ENCODE data around the gene VWF. TPM values are rescaled to one million over a fixed set of nuclear protein-coding genes. Genes with fewer than 3 reads are reported as not detected.

The VWF gene
- total RNA-seq, 2 experiments from 2014 or later: not detected

GRCh38 chr12:5941907-5942306 is 182.6 kb downstream of the VWF start:
- DNase-seq: no peak
- no peak overlapping the region for H3K27ac Mint-ChIP-seq
- no peaks in the 10 kb centered on the region for H3K36me3 Mint-ChIP-seq (ENCODE audit: low read depth)
- peaks cover 55% of the 10 kb centered on the region for H3K27me3 Mint-ChIP-seq
- ChIA-PET CTCF (interaction anchor here (0.7 kb wide), 1 partner anchor 47 kb away, joined by 3 read pairs; no protein-coding TSS in a partner anchor), POLR2A (no interaction called here)
- no peaks in the 10 kb centered on the region for H3K9me3 Mint-ChIP-seq
- H3K4me3 Mint-ChIP-seq: no peak overlapping the region
- peaks cover 2% of the 10 kb centered on the region for H3K4me1 Mint-ChIP-seq

DNA sequence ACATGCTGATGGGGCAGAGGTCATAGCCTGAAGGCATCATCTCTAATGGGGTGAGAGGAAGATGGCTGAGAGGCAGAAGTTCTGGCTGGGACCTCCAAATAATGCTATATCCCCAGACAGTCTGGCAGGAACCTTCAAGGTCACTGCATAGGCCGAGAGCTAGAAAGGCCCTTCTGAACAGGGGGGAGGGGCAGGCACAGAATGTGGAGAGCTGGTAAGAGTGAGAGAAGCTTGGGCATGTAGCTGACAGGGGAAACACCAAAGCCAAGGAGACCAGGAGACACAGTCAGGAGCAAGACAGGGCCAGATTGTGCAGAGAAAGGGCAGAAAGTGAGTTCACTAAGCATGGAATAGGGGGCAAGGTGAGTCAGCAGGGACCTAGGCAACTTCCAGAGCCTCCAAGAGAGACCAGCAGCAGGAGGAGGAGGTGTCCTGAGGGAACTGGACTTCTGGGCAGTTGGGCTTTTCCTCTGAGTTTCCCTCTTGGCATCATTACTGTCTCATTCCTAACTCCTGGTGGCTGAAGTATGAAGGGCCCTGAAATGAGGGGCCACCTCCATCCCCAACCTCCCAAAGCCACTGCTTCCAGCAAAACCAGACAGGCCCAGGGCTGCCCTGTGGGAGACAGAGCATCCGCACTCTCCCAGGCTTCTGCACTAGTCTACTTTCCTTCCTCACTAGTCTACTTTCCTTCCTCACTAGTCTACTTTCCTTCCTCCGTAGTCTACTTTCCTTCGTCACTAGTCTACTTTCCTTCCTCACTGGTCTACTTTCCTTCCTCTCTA is 196.5 kb downstream of the VWF start:
- DNase-seq: no peak
- Mint-ChIP-seq H3K27ac (no peak overlapping the region), H3K4me1 (no peaks in the 10 kb centered on the region), H3K9me3 (peaks cover 15% of the 10 kb centered on the region), H3K36me3 (ENCODE audit: low read depth) (no peaks in the 10 kb centered on the region), H3K27me3 (no peaks in the 10 kb centered on the region), H3K4me3 (no peak overlapping the region)
- CTCF ChIA-PET: no interaction called here
- POLR2A ChIA-PET: no interaction called here

- DNase-seq: no peak
- Mint-ChIP-seq H3K27me3 (no peaks in the 10 kb centered on the region), H3K27ac (no peak overlapping the region), H3K9me3 (peaks cover 10% of the 10 kb centered on the region), H3K4me3 (no peak overlapping the region), H3K4me1 (no peaks in the 10 kb centered on the region), H3K36me3 (ENCODE audit: low read depth) (no peaks in the 10 kb centered on the region)
- ChIA-PET CTCF (no interaction called here), POLR2A (no interaction called here)
Observed at GRCh38 chr12:5925646-5926045, 198.8 kb downstream of the VWF start.

DNA sequence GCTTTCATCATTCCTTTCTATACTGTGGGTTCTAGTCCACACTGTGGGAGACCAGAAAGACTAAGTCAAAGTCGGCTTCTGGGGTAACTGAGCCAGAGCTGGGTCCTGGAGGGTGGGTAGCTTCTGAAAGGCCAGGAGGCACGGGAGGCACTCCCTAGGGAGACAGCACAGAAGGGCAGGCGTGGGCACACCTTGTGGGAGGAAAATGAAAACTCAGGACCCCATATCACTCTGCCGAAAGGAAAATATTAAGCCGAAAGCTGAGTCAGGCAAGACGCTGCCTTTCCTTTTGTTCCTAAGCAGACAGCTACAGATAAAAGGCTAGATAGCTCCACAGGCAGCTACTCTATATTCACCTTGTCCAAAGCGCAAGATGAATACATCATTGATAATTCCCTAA is 200.1 kb downstream of the VWF start:
- ChIA-PET CTCF (no interaction called here), POLR2A (no interaction called here)
- Mint-ChIP-seq H3K27me3 (no peaks in the 10 kb centered on the region), H3K9me3 (peaks cover 8% of the 10 kb centered on the region), H3K27ac (no peak overlapping the region), H3K4me3 (no peak overlapping the region), H3K36me3 (ENCODE audit: low read depth) (no peaks in the 10 kb centered on the region), H3K4me1 (no peaks in the 10 kb centered on the region)
- DNase-seq: no peak

GRCh38 chr12:5923751-5924150 is 200.7 kb downstream of the VWF start:
- POLR2A ChIA-PET: no interaction called here
- Mint-ChIP-seq H3K4me3 (no peak overlapping the region), H3K4me1 (no peaks in the 10 kb centered on the region), H3K9me3 (peaks cover 8% of the 10 kb centered on the region), H3K27ac (no peak overlapping the region), H3K27me3 (no peaks in the 10 kb centered on the region), H3K36me3 (ENCODE audit: low read depth) (no peaks in the 10 kb centered on the region)
- CTCF ChIA-PET: no interaction called here
- no peak for DNase-seq

DNA sequence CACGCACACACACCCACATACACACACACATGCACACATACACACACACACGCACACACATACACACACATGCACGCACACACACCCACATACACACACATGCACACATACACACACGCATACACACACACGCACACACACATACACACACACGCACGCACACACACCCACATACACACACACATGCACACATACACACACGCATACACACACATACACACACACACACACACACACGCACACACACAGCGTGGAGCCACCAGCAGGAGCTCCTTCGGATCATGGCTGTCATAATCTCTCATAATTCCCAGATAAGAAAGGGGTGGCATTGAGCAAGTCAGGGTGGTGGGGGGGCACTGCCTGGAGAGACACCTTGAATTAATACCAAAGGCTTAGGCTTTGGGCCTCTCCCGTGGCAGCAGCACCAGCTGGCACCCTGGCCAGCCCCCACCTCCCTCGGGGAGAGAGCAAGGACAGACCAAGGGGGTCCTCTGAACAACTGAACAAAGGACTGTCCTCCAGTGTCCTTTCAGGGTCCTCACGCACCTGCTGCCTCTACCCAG is 201.3 kb downstream of the VWF start:
- H3K4me1 Mint-ChIP-seq: no peaks in the 10 kb centered on the region
- H3K27ac Mint-ChIP-seq: no peak overlapping the region
- H3K9me3 Mint-ChIP-seq: peaks cover 8% of the 10 kb centered on the region
- no peaks in the 10 kb centered on the region for H3K27me3 Mint-ChIP-seq
- H3K36me3 Mint-ChIP-seq (ENCODE audit: low read depth): no peaks in the 10 kb centered on the region
- ChIA-PET POLR2A (no interaction called here), CTCF (no interaction called here)
- no peak overlapping the region for H3K4me3 Mint-ChIP-seq
- no peak for DNase-seq

DNA sequence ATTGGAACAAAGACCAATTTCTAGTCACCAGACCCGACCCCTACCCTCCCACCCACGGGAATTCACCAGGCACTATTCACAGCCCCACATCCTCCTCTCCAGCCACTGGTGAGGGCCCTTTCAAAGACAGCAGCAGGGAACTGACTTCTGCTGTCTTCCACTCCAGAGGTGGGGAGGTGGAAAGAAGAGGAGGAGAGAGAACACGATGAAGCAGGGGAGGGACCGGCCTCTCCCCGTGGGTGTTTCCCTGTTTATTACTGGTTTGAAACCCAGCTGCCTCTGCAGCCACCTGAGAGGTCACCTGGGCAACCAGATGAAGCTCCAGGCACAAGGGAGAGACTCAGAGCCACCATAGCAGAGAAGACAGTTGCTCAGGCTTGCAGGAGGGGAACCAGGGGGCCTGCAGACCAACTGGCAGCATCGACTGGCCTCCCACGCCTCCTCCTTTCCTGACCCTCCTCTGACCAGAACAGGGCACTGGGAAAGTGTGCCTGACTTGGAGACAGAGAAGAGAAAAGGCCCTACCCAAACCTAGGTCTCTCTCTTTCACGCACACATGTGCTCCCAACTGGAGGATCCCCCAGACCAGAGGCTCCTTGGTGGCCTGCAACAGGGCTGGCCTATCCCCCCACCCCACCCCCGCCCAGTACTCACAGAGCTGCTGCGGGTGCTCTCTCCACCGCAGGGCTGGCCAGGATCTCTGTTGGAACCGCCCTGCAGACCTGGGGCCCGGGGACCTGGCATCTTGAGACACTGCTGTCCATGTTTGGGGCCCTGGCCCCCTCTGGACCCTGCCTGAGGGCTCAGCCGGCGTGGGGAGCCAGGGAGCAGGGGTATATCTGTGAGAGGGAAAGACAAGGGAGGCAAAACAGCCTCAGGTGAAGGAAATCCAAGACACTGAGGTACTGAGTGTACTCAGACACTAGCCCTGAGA is 202.2 kb downstream of the VWF start:
- Mint-ChIP-seq H3K36me3 (ENCODE audit: low read depth) (no peaks in the 10 kb centered on the region), H3K27me3 (no peaks in the 10 kb centered on the region), H3K9me3 (peaks cover 6% of the 10 kb centered on the region), H3K27ac (no peak overlapping the region), H3K4me1 (no peaks in the 10 kb centered on the region), H3K4me3 (no peak overlapping the region)
- no peak for DNase-seq
- ChIA-PET CTCF (no interaction called here), POLR2A (no interaction called here)

GRCh38 chr12:5921027-5921909 is 203.2 kb downstream of the VWF start:
- H3K36me3 Mint-ChIP-seq (ENCODE audit: low read depth): no peaks in the 10 kb centered on the region
- no peak overlapping the region for H3K4me3 Mint-ChIP-seq
- ChIA-PET POLR2A (no interaction called here), CTCF (no interaction called here)
- H3K27ac Mint-ChIP-seq: no peak overlapping the region
- DNase-seq: no peak
- H3K9me3 Mint-ChIP-seq: peaks cover 5% of the 10 kb centered on the region
- H3K27me3 Mint-ChIP-seq: no peaks in the 10 kb centered on the region
- H3K4me1 Mint-ChIP-seq: no peaks in the 10 kb centered on the region

- H3K27ac Mint-ChIP-seq: no peak overlapping the region
- CTCF ChIA-PET: no interaction called here
Observed at GRCh38 chr12:5916785-5917290, 207.6 kb downstream of the VWF start.

DNA sequence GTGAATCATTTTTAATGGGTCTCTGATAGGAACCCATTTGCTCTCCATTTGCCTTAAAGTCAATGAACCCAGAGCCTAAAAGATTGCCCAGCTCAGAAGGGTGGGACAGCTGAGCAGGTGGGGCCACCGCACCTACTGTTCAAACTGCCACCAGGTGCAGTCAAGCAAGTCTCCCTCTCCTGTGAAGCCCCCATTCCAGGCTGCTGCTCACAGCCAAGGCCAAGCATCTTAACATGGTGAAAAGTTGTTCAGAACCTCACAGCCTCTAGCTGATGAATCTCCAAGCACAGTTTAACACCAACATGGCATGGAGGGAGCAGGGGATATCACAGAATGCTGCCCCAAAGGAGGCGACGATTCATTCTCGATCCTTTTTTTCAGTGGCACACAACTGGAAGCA is 209.0 kb downstream of the VWF start:
- CTCF ChIA-PET: no interaction called here
- no peaks in the 10 kb centered on the region for H3K9me3 Mint-ChIP-seq
- no peak overlapping the region for H3K27ac Mint-ChIP-seq
- POLR2A ChIA-PET: no interaction called here
- no peak for DNase-seq
- H3K4me1 Mint-ChIP-seq: no peaks in the 10 kb centered on the region
- H3K36me3 Mint-ChIP-seq (ENCODE audit: low read depth): no peaks in the 10 kb centered on the region
- H3K4me3 Mint-ChIP-seq: no peak overlapping the region
- H3K27me3 Mint-ChIP-seq: no peaks in the 10 kb centered on the region

More at GRCh38 chr12:5916785-5917290, 207.6 kb downstream of the VWF start:
- H3K4me3 Mint-ChIP-seq: no peak overlapping the region
- POLR2A ChIA-PET: no interaction called here
- no peaks in the 10 kb centered on the region for H3K36me3 Mint-ChIP-seq (ENCODE audit: low read depth)
- H3K4me1 Mint-ChIP-seq: no peaks in the 10 kb centered on the region
- H3K27me3 Mint-ChIP-seq: no peaks in the 10 kb centered on the region
- no peak for DNase-seq
- H3K9me3 Mint-ChIP-seq: no peaks in the 10 kb centered on the region

DNA sequence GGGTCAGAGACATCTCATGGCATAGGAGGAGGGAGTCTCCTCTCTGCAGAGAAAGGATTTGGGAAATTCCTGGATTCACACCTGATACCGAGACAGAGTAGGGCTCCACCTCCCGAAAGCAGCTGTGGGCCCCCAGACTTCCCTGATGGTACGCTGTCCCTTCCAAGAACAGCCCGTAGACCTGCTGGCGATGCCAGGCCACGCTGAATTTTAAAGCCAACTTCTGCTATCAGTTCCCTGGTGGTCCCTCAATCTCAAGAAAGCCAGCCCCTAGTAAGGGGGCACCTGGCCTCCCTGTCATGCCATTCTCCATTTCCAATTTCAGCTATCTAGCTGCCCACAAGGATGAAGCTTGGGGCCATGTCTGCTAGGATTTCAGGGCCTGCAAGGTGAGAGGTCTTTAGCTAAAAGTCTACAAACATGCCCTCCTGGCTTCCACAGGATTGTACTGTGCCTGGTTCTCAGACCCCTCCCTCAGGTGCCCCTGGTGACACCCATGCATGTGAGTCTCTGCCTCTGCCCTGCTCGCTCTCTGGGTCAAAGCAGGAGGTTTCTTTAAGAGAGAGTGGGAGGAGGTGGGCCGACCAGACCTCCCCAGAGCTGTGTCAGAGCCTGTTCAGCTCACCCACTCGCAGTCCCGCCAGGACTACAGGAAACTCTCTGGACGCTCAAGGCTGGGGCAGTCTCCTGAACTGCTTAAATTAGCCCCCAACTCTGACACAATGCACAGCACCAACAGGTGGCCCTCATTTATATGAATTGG is 209.9 kb downstream of the VWF start:
- CTCF ChIA-PET: no interaction called here
- no peaks in the 10 kb centered on the region for H3K9me3 Mint-ChIP-seq
- no peaks in the 10 kb centered on the region for H3K36me3 Mint-ChIP-seq (ENCODE audit: low read depth)
- no peaks in the 10 kb centered on the region for H3K4me1 Mint-ChIP-seq
- peaks cover 1% of the 10 kb centered on the region for H3K27me3 Mint-ChIP-seq
- POLR2A ChIA-PET: no interaction called here
- no peak overlapping the region for H3K27ac Mint-ChIP-seq
- DNase-seq: no peak
- H3K4me3 Mint-ChIP-seq: no peak overlapping the region

GRCh38 chr12:5913387-5913786 is 211.1 kb downstream of the VWF start:
- ChIA-PET POLR2A (no interaction called here), CTCF (no interaction called here)
- H3K36me3 Mint-ChIP-seq (ENCODE audit: low read depth): no peaks in the 10 kb centered on the region
- no peaks in the 10 kb centered on the region for H3K4me1 Mint-ChIP-seq
- no peak for DNase-seq
- H3K4me3 Mint-ChIP-seq: no peak overlapping the region
- no peaks in the 10 kb centered on the region for H3K9me3 Mint-ChIP-seq
- H3K27ac Mint-ChIP-seq: no peak overlapping the region
- H3K27me3 Mint-ChIP-seq: peaks cover 5% of the 10 kb centered on the region

Measured in activated CD4-positive, alpha-beta memory T cell treated with anti-CD3 and anti-CD28 coated beads, Interleukin-2, amount 10 ng/mL, durations not matched to agents 7 days and 5 days (primary cell).